Activated CD4-positive, alpha-beta T cell treated with anti-CD3 and anti-CD28 coated beads, Interleukin-2, Interleukin-4, amounts not matched to agents 100 ng/mL and 50 ng/mL, durations not matched to agents 16 hours and 8 hours (primary cell): ENCODE data around the gene CEMIP2.
A peak's percentile ranks its signal among the peaks of the same experiment; 100 is the strongest.
"Not testable (repeated sequence)": the region's sequence is repeated elsewhere in the genome, so short reads cannot be mapped to it uniquely, and the experiment has no call there.

Experiments
- DNase-seq: peaks from one replicate; pipeline ENCODE4 v3.0.0-alpha.2; 2020; ENCODE audit warnings: low spot score

CEMIP2 gene

GRCh38 chr9:71678999-71679398 lies 89.3 kb downstream of the CEMIP2 start:
- no peak for DNase-seq

DNA sequence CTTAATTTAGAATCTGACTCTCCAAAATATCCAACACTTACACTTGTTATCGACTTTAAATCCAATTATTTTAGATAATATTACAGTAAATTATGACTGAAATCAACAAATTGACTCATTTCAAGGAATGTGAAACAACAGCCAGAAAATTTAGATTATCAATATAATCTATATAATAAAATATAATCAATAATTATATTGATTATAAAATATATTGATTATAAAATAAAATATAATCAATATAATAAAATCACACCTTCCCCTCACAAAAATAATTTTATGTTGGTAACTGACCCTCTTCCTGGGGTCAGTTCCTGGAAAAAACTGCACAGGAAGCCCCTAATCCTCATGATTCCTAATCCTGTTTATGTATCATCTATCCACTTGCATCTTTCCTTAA lies 91.1 kb downstream of the CEMIP2 start:
- no peak for DNase-seq

DNA sequence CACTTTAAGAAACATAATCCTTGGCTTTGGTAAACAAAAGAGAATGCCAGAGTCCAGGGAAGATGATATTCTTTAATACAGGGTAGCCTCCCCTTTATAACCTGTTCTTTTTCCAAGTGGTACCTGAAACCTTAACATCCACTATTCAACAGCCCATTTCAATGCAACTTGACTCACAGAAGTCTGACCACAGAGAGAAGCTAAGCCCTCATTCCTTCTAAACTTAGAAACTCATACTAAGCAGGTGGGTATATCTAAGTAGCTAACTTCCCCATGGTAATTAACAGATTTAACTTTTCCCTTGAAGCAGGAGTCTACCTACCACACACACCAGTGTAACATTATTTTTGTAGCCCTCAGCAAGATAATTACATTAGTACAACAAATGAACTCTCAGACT lies 91.9 kb downstream of the CEMIP2 start:
- DNase-seq, result no peak

DNA sequence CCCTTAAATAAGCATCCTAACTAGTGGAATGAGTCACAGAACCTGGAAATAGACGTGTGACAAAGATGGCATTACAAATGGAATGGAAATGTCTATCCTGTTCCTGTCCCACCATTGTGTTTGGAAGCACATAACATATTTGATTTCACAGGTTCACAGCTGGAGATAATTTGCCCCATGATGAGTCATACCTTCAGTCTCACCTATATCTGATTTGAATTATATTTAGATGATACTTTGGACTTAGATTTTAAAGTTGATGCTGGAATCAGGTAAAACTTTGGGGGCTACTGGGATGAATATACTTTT lies 92.5 kb downstream of the CEMIP2 start:
- no peak for DNase-seq

DNA sequence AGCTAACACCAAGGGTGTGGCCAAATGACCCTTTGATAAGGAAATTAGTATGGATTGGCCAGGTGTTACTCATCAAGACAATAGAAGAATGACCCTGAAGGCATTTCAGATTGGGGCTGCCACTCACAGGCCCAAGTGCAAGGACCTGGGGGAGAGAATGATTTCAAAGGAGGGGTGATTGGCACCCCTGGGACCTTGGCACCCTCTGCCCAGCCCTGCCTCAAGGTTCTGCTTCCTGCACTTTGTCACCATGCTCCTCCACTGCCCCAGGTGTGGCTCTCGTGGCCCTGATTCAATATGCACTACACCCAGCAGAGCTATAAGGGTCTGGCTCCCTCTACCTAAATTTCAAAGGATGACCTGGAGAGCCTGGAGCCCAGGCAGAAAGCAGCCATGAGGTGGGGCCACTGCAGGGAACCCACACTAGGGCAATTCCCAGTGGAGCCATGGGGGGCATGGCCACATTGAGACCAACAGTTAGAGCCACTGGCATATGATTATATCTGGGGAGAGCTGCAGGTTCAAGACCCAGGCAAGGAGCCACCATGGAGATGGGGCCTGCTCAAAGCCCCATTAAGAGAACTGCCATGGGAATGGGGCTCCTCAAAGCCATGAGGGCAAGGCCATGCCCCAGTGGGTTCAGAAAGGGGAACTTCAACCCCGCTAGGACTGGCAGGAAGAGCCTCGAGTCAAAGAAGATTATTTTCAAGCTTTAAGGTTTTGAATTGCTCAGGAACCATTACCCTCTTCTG lies 93.0 kb downstream of the CEMIP2 start:
- no peak for DNase-seq

GRCh38 chr9:71672573-71672972 lies 95.7 kb downstream of the CEMIP2 start:
- no peak for DNase-seq

DNA sequence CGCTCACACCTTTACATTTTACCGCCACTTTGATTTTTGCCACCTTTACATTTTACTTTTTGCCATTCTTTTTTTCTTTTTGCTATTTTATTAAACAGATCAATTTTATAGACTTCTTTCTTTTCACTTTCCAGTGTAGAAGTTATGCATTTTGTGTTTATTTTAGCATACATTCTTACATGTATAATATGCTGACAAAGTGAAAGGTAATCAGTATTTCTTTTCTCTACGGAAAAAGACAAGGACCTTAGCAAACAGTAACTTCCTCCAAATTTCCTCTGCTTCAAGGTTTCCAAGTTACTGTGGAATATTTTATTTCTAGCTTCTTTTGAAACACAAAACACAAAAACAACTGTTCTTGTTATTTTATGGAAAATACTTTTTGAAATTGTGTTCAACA lies 97.0 kb downstream of the CEMIP2 start:
- no peak for DNase-seq

GRCh38 chr9:71670121-71670520 lies 98.2 kb downstream of the CEMIP2 start:
- no peak for DNase-seq

GRCh38 chr9:71669284-71669995 lies 98.9 kb downstream of the CEMIP2 start:
- DNase-seq, result no peak

- no peak for DNase-seq
Observed at GRCh38 chr9:71668717-71669116, 99.6 kb downstream of the CEMIP2 start.

DNA sequence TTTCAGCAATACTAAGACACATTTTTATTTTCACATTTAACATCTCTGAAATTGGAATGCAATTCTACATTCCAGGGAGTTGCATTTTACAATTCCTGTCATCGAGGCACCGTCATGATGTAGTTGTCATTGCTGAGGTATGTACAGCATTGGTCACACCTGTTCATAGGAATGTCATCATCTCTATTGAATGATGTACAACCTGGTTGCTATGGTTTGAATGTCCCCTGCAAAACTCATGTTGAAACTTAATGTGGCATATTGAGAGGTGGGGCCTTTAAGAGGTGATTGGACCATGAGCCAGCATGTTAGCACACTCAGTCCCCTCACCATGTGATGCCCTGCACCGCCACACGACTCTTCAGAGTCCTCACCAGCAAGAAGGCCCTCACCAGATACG lies 103.1 kb downstream of the CEMIP2 start:
- no peak for DNase-seq

DNA sequence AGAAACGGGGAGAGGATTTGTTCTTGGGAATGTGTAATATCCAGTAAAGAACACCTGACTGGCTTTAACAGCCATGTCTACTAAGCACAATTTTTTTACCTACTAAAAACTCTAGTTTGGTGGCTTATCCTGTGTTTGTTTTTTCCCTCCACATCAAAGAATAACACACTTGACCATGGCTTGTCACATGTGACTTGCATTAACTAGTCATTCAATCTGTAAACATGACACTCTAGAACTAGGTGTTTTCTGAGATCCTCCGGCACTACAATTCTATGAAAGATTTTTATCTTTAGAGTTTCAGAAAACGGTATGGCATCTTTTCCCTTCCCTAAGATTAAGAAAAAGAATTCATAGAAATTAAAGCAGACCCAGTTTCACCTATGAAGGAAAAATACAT lies 103.7 kb downstream of the CEMIP2 start:
- DNase-seq, result no peak

GRCh38 chr9:71663931-71664459 lies 104.3 kb downstream of the CEMIP2 start:
- DNase-seq, result no peak

DNA sequence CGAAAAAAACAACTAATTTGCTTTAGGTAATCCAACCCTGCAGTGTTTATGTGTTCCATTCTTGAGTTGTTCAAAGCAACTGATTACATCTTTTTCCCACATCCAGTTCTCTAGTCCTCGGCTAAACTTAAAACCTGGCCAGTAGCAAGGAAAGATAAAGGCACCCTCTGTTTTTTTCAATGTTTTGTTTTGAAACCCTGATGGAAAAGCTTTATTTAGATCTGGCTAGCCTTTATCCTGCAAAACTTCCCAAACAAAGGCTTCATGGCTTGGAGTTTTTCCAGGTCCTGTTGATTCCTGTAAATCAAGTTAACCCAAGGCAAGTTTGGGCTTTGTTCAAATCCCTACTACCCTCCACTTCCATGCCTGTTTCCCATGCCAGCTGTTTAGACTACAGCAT lies 105.1 kb downstream of the CEMIP2 start:
- DNase-seq, result no peak

GRCh38 chr9:71662082-71662481 lies 106.2 kb downstream of the CEMIP2 start:
- DNase-seq, result no peak

DNA sequence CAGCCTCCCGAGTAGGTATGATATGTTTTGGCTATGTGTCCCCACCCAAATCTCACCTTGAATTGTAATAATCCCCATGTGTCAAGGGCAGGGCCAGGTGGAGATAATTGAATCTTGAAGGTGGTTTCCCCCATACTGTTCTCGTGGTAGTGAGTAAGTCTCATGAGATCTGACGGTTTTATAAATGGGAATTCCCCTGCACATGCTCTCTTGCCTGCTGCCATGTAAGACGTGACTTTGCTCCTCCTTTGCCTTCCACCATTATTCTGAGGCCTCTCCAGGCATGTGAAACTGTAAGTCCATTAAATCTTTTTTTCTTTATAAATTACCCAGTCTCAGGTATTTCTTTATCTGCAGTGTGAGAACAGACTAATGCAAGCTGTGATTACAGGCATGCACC lies 111.0 kb downstream of the CEMIP2 start:
- DNase-seq, result not testable (repeated sequence)

GRCh38 chr9:71656496-71656895 lies 111.8 kb downstream of the CEMIP2 start:
- no peak for DNase-seq

DNA sequence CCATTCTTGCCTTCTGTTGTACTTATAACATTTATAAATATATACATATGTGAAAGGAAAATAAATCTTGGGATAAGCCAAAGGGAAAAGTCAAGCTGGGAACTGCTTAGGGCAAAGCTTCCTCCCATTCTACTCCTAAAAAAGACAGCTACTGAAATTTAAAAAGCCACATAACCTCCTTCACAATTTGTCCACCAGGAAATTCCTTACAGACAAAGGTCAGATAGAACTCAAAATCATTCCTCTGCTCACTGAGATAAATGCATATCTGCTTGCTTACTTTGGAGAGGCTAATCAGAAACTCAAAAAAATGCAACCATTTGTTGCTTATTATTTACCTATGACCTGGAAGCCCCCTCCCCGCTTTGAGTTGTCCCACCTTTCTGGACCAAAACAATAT lies 112.5 kb downstream of the CEMIP2 start:
- DNase-seq, result no peak

- no peak for DNase-seq
Observed at GRCh38 chr9:71655141-71655540, 113.2 kb downstream of the CEMIP2 start.

DNA sequence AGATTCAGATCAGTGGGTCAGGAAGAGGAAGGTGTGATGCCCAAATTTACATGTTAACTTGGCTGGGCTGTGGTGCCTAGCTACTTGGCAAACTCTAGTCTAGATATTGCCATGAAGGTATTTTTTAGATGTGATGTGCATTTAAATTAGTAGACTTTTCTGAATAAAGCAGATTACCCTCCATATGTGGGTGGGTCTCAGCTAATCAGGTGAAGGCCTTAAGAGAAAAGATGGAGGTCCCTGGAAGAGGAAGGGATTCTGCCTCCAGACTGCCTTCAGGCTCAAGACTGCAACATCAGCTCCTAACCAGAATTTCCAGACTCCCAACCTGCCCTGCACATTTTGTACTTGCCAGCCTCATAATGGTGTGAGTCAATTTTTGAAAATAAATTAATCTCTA lies 115.8 kb downstream of the CEMIP2 start:
- no peak for DNase-seq

GRCh38 chr9:71648453-71648852 lies 119.9 kb downstream of the CEMIP2 start:
- no peak for DNase-seq

DNA sequence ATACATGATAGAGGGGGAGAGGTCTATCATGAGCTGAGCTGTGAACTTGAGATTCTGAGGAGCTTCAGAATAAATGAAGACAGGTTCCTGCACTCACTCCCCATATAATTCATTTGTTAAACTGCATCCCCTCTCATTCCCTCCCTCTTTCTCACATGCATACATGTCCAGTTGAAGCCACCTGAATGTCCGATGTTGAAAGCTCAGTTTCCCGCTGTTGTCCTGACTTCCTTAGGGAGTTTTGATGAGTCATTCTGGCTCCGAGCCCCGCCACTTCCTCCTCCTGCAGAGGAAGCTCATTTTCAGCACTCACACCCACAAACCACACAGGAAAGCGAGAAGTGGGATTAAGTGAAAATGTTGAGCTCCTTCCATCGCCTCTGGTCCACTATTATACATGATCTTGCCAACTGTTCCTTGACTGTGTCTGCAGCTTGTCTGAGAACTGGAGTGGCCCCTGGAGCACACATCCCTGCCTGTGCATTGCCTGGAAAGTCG lies 121.2 kb downstream of the CEMIP2 start:
- DNase-seq, result peak; percentile 39

GRCh38 chr9:71646131-71646530 lies 122.2 kb downstream of the CEMIP2 start:
- DNase-seq, result no peak
